GM21786 (cell line): ENCODE data around the gene RGS7.
"Not testable (repeated sequence)": the region's sequence is repeated elsewhere in the genome, so short reads cannot be mapped to it uniquely, and the experiment has no call there.

Experiments
- ATAC-seq: cut with Tn5 transposase; IDR thresholded peaks from one replicate; pipeline ENCODE4 v1.9.1; 2021; ENCODE audit not compliant: unreplicated experiment

RGS7 gene

GRCh38 chr1:240999826-241000225 is 357.2 kb downstream of the RGS7 start:
- no peak for ATAC-seq

DNA sequence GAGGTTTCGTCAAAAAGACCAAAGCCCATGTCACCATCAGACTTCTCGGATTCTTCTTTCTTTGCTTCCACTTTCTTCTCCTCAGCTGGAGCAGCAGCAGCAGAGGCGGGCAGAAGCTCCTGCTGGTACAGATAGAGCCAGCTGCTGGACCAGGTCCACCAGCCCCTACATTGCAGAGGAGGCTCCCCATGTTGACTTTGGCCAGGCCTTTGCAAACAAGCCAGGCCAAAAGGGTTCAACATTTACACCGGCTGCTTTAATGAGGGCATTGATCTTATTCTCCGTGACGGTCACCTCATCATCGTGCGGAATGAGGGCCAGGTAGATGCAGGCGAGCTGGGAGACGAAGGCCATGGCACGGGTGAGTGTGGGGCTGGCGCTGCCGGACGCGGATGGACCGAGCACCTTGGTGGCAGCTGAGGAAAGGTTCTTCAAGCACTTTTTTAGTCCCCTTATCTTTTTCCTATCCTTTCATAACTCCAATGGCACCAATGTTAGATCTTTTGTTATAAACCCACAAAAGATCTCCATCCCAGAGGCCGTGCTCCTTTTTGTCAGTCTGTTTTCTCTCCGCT is 358.5 kb downstream of the RGS7 start:
- no peak for ATAC-seq

DNA sequence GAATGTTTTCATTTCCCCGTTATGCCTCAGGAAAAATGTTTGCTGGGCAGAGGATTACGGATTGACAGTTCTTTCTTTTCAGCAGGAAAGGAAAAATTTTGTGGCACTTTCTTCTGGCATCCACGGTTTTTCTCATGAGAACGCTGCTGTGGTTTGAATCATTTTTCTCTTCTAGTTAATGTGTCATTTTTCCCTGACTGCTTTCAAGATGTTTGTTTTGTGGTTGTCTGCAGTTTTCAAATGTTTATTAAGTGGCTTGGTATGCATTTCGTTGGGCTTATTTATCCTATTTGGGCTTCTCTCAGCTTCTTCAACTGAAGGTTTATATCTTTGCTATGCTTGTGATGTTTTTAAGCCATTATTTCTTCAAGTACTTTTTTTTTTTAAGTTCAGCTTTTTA is 359.0 kb downstream of the RGS7 start:
- no peak for ATAC-seq

DNA sequence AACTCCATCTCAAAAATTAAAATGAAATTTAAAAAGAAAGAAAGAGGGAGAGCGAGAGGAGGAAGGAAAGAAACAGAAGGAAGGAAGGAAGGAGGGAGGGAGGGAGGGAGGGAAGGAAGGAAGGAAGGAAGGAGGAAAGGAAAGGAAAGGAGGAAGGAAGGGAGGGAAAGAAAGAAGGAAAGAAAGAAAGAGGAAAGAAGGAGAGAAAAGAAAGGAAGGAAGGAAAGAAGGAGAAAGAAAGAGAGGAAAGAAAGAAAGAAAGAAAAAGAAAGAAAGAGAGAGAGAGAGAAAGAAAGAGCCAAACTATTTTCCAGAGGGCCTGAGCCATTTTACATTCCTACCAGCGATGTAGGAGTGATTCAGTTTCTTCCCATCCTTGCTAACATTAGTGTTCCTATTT is 364.0 kb downstream of the RGS7 start:
- no peak for ATAC-seq

GRCh38 chr1:240991230-240991629 is 365.8 kb downstream of the RGS7 start:
- ATAC-seq: no peak

GRCh38 chr1:240987928-240988327 is 369.1 kb downstream of the RGS7 start:
- ATAC-seq: no peak

DNA sequence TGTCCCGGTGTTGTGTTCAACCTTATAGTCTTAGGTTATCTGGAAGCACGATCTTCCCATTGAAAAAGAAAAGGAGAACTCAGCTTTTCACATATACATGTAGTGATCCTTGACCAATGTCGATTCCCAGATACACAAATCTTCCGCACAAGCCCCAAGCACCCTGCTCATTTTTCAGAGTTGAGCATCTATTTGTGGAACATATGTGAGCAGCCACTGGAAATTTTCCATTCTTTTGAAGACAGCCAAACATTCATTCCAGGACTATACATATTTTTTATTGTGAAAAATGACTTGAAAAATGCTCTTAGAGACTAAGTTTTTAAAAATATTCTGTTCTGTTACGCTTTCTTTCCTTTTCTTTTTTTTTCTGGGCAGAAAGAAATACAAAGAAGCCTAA is 371.9 kb downstream of the RGS7 start:
- ATAC-seq: no peak

- ATAC-seq: no peak
Measured at GRCh38 chr1:240980342-240980741, 376.7 kb downstream of the RGS7 start.

GRCh38 chr1:240976685-240977084 is 380.3 kb downstream of the RGS7 start:
- no peak for ATAC-seq

DNA sequence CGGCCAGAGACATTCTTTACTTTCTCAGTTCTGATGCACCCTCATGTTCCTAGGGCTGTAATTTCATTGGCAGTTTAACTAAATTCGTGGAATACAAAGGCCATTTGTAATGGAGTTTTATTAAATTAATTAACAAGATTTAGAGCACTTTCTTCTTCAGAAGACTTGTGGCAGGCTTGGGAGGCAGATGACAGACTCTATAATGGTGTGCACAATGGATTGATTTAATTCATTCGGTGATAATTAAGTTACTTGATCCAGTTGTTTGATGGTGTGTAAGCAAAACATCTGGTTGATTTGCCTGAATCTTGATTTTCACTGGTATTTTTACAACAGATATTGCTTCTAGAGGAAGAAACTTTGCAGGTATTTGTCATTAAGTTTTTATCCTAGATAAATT is 383.1 kb downstream of the RGS7 start:
- no peak for ATAC-seq

GRCh38 chr1:240972059-240972458 is 384.9 kb downstream of the RGS7 start:
- not testable (repeated sequence) for ATAC-seq

DNA sequence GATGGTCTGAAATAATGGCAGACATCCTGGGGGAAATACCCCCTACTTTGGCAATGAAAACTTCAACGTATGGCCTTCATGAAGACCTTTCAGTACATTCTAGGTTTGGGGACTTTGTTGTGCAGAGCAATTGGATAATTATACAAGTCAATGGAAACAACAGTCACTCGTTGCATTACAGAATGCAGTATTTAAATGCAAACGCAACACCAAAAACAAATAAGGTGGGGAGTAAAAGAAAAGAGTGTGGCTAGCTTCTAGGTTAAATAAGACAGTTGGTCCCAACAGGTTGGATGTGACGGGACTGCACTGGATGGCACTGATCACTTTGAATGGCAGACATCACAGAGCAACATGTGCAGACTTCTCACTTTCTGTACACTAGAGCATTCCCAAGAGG is 386.8 kb downstream of the RGS7 start:
- no peak for ATAC-seq

DNA sequence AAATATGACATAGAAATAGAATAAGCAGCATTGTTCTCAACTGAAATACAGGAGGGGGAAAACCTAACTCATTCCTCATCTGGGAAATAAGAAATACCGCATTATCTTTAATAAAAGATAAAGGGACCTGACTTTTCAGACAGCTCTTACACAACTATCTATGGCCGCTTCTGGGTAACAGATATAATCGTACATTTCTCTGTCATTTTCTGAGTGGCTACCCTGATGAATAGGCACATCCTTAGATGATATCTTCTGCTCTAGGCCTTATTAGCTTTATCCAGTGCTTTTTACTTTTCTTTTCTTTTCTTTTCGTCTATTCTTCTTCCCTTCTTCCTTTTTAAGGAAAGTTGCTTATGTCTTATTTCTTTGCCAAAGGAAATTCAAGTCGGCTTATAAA is 388.1 kb downstream of the RGS7 start:
- no peak for ATAC-seq

DNA sequence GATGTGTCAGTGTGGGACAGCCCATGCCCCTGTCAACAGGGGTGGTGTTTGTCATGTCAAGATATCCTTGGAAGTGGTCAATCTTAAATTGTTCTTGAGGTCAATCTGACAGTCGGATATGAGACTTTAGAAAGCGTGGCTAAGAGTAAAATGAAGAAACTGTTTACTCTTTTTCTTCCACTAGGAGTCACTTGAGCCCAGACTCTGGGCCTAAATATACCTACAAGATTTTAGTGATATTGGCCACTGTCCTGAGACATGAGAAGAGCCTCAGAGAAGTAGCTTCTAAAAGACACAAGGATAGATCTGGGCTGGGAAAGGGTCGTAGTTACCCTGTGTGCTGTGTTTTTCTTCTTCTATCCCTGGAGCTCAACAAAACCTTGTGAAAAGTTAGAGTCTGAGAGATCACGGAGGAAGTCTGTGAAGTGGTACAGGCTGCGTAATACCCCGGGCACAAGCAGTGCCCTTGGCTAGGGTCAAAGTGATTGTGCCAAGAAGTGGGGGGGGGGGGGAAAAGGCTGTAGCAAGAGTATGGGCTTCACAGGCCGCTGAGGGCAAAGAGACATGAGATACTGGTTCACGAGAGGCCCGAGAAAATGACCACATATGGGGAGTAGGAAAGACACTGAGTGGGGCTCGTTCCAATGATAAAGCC is 389.8 kb downstream of the RGS7 start:
- ATAC-seq: no peak

- ATAC-seq: no peak
Measured at GRCh38 chr1:240965581-240966091, 391.4 kb downstream of the RGS7 start.

DNA sequence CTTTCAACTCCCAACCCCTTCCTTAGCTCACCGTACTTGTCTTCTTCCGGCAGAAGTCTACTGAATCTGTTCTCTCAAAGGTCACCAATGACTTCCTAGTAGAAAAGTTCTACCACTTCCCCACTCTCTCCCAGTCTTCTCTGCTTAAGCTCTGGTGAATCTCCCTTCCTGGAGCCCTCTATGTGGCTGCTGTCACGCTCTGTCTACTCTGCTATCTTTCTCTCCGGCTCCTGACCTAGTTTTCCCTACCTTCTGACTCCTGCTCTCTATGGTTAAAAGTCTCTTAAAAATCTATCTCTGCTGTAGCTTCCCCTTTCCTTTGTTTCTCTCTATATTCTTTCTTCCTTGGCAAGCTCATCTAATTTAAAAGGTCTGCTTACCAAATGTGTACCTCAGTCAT is 394.9 kb downstream of the RGS7 start:
- ATAC-seq: no peak

- ATAC-seq: no peak
Measured at GRCh38 chr1:240956424-240956823, 400.6 kb downstream of the RGS7 start.

GRCh38 chr1:240956020-240956419 is 401.0 kb downstream of the RGS7 start:
- ATAC-seq: no peak

- no peak for ATAC-seq
Measured at GRCh38 chr1:240947438-240948224, 409.4 kb downstream of the RGS7 start.

DNA sequence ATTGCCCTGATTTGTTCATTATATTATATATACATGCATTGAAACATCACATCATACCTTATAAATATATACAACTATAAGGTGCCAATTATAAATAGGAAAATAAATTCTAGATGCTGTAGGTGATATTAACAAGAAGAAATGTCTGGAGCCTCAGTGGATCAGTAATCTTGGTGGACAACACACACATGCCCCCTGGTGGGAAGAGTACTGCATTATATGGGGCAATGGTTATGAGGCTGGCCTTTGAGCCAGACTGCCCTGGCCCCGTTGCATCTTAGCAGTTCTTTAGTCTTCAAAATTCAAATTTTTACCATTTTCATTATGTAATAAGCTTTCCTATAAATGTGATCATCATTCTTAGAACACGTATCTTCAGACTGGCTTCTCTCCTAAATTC is 410.1 kb downstream of the RGS7 start:
- ATAC-seq: peak; percentile 74

- ATAC-seq: no peak
Measured at GRCh38 chr1:240942901-240943300, 414.1 kb downstream of the RGS7 start.

DNA sequence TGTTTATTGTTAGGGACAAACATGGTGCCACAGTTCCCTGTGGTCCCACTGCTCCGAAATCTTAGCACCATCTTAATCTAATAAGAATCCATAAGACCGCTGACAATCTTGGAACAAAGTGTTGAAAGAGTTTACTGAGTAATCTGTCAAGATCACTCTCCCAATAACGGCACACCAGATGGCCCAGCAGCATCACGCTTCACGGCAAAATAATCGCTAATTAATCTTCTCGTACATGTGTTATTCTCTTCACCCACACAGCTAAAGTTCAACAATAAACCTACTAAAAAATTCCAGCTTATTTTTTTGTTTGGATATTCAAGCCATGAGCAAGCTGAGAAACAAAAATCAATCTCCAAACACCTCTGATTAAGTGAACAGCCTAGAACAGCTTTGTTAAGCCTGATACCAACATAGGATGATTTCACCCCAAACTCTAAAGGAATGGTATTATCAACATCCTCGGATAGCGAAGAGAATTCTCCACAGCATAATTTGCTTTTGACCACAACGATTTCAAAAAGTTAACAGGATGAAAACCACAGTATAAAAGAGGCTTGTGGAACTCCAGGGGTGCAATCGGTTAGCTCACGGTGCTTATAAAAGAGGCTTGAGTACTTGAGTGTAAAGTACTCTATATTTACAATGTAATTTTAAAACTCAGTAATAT is 415.2 kb downstream of the RGS7 start:
- no peak for ATAC-seq
